ENCODE measurements around the gene STXBP1.

- TF ChIP-seq CTCF (conservative IDR thresholded peaks at IDR 0.05), result no peak
- no peak for TF ChIP-seq EZH2 (IDR thresholded peaks at IDR 0.05; ENCODE audit: low read depth)
Measured at GRCh38 chr9:127595611-127596010, 16.5 kb upstream of the STXBP1 start.
